GM19468 (cell line): ENCODE data around the gene USH1G.
"Not testable (repeated sequence)": the region's sequence is repeated elsewhere in the genome, so short reads cannot be mapped to it uniquely, and the experiment has no call there.

Experiments used
- ATAC-seq: cut with Tn5 transposase; IDR thresholded peaks from one replicate; pipeline ENCODE4 v1.9.1; 2021; ENCODE audit warnings: mild to moderate bottlenecking, moderate library complexity, moderate number of reproducible peaks; ENCODE audit not compliant: unreplicated experiment; ENCODE audit errors: extremely low read depth

USH1G gene

DNA sequence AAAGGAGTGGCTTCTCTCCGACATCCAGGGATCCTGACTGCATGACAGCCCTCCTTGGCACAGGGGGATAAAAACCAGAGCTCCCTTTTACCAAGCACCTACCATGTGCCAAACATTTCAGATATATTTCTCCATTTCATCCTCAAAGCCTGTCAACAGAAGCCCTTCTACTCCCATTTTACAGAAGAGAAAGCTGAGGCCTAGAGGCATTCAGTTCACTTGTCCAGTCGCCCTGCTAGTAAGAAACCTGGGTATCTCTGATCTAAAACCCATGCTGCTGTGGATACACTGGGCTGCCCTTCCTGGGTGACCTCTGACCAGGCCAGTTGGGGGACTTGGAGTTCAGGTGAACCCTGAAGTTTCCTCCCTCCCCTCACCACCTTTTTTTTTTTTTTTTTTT, 44.4 kb downstream of the USH1G start:
- no peak for ATAC-seq

- ATAC-seq, result no peak
These were observed 45.2 kb downstream of the USH1G start for GRCh38 chr17:74877592-74878548.

GRCh38 chr17:74875977-74876593, 47.0 kb downstream of the USH1G start:
- ATAC-seq, result no peak

DNA sequence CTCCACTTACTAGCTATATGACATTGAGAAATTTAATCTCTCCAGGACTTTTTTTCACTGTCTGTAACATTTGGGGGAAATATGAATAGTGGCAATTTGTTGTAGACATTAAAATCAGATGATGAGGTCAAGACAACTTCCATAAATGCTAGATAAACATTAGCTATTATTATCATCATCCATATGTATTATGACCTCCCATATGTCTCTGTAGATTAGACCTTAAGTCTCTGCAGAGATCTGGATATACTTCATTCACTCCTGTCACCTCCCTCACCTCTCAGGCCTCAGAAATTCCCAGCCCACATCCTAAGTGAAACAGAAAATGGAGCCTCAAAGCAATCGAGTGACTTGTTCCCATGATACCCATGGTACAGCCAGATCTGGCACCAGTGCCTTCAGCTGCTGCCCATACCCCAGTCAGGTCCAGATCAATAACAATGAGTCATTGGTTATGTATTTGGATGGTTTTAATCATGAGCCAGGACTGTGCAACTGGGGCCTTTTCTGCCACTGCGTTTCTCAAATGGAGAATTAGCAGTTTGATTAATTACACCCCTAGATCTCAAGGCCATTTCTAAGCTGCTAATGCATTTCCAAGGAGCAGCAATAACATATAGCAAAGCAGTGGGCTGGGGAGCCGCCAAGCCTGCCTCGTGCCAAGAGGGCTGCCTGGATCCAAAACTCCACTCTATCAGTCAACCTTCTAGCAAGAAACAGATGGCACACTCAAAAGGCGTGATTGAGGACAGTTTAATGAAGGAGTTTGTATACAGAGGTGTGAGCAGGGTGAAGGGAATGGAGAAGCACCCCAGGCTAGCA, 47.7 kb downstream of the USH1G start:
- ATAC-seq, result no peak

GRCh38 chr17:74874615-74875037, 48.4 kb downstream of the USH1G start:
- no peak for ATAC-seq

- ATAC-seq, result no peak
These were observed 49.0 kb downstream of the USH1G start for GRCh38 chr17:74873874-74874614.

DNA sequence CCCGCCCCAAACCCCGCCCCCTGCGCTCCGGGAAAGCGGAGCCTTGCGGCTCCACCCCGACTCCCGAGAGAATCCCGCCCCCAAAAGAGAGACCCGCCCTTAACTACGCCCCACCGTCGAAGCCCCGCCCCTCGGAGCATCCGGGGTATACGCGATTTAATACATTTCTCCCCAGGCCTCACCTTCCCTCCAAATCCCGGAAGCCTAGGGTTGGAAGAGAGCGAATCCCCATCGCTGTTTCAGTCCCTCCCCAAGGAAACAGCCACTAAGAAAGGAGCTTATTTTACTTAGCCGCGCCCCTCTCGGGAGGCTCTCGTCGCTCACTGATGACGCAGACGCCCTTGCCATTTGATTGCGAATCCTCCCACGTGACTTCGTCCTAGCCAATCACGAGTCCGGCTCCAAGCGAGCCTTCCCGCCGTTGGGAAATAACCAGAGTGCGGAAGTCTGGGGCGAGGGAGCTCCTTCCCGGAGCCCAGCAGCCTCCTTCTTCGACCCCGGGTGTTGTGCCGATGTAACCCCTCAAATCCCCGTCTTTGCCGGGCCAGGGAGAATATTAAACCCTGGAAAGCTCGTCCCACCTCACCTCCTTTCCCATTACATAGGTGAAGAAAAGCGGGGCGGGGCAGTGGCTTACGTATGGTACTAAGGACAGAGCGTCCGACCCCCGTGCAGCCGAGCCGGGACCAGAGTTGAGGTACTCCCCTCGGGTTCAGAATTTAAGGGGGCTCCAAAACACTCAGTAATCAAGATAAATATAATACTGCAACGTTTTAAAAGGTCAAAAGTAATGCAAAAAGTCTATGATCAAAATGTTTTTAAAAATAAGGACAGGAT, 49.8 kb downstream of the USH1G start:
- ATAC-seq, result peak; percentile 69

DNA sequence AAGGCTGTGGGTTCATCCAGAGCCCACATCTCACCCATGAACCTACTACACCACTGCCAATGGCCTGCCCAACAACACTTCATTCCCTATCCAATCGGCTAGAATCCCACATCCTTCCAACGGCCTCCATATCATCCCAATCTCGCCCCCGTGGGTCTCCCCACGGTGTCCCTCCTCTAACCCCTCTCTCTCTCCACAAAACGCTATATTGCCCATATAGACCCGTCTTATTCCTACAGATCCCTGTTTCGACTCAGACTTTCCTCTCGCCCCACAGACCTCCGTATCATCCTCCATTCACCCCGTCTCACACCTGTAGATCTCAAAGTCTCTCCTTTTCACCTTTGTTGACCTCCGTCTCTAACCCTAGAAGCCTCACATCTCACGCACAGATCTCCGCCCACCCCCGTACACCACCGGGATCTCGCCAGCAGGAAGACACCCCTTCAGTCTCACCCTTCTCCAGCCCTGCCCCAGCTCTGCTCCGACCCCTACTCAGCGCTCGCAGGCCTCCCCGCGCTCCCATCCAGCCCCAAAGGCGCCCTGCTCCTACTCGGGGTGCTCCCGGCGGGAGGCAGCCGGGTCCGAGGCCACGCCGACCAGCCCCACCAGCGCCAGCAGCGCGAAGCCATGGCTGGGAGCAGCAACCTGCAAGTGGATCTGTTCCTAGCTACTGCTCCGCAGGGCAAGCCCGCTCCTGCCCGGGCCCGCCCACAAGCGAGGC, 50.6 kb downstream of the USH1G start, which contains the start of gene FDXR:
TSS of gene FDXR (minus strand) at position 682 of the 724 bp plus-strand sequence. CDS start at position 632, 50 bp downstream.
- ATAC-seq, result peak; percentile 18

GRCh38 chr17:74871356-74872076, 51.5 kb downstream of the USH1G start:
- no peak for ATAC-seq

DNA sequence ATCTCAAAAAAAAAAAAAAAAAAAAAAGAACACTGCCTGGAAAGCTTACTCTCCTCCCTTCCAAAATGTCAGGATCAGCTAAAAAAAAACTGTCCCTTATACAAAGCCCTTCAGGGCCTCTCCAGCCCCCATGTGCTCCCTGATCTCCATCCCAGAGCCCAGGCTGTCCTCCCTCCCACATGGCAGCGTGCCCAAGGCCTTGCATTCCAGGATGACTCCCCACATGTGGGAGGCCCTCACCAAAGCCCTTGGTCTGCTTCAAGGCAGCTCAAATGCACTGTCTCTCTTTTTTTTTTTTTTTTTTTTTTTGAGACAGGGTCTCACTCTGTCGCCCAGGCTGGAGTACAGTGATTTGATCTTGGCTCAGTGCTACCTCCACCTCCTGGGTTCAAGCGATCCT, 52.5 kb downstream of the USH1G start:
- ATAC-seq, result no peak

DNA sequence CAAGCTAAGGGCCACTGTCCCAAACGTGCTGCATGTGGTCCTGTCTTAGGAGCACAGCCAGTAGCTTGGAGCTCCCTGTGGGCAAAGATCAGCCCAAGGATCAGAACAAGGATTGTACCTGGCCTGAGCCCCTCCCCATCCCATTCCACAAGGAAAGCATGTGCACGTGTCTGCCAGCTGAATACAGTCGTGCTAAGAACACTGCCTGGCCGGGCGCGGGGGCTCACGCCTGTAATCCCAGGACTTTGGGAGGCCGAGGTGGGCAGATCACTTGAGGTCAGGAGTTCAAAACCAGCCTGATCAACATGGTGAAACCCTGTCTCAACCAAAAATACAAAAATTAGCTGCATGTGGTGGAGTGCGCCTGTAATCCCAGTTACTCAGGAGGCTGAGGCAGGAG, 53.0 kb downstream of the USH1G start:
- not testable (repeated sequence) for ATAC-seq

DNA sequence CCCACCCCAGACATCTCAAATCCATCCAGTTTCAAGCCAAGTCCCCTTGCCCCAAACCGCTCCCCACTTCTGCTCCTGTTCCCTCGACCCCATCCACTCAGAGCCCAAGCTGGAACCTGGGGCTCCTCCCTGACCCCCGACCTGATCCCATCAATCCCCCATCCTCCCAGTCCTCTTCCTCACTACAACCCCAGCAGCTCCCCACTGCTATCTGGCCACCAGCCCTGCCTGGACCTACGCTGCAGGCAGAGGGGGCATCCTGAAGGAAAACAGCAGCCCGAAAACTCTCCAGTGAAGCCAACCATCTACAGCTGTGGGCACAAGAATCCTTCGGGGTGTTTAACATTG, 54.2 kb downstream of the USH1G start:
- no peak for ATAC-seq

DNA sequence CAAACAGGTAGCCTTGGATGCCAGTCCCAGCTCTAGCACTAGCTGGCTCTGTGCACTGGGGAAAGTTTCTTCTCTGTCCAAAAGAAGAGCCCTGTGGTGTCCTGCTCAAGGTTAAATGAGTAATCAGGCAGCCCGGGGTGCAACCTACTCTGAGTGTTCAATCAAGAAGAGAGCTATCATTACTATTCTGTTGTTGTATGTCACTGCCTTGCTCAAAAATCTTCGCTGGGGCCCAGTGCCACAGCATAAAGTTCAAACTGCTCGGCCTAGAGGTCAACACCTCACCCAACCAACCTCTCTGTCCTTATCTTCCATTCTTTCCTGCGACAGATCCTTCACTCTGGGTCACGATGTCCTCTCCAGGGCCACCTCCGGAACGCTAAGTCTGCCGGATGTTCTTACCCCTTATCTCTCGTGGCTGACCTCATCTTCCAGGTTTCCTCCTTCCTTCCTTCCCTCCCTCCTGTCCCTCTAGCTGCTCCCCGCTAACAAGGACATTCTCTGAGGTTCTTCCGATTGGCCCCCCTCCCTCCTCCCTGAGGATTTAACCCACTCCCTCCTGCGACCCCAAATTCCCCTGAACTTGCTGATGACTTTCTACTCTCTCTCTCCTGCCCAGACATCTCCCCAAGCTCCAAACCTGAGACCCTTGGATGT, 54.7 kb downstream of the USH1G start:
- ATAC-seq, result no peak

GRCh38 chr17:74866198-74866835, 56.7 kb downstream of the USH1G start:
- no peak for ATAC-seq
